IMR-90 (cell line): ENCODE results near the gene A4GALT. TPM values are rescaled to one million over a fixed set of nuclear protein-coding genes. Genes with fewer than 3 reads are reported as not detected.

Source experiments
- ATAC-seq: fragments of 200-7000 bp; cut with Tn5 transposase; 2 replicates; pipeline ENCODE4 v1.9.1; 2020; ENCODE audit warnings: low read depth, mild to moderate bottlenecking, moderate library complexity
- BruUV-seq: library from RNA; stranded (reverse); fragments of 400-500 nt; replicated peaks from 2 replicates; lab custom pipeline; 2021; lab: Mats Ljungman, UMichigan
- CTCF ChIA-PET: fragments of 300-600 bp; formaldehyde crosslinking; extraction: SDS; loops from one replicate; lab custom pipeline; 2021; ENCODE audit warnings: antibody characterized with exemption; lab: Yijun Ruan, JAX
- POLR2A ChIA-PET: fragments of 300-600 bp; sonication (Branson Sonifier 250); formaldehyde crosslinking; loops from one replicate; lab custom pipeline; 2022; ENCODE audit warnings: antibody characterized with exemption; ENCODE audit not compliant: unreplicated experiment; lab: Charles Lee
- DNase-seq: peaks from one replicate; pipeline ENCODE4 v3.0.0; 2013
- H2AFZ ChIP-seq: replicated peaks from 2 replicates; pipeline ENCODE3; 2013; ENCODE audit warnings: low read length, mild to moderate bottlenecking; ENCODE audit not compliant: poor library complexity
- H2AK5ac ChIP-seq: 2 replicates; pipeline ENCODE4 v1.6.1; 2013; ENCODE audit warnings: low read depth, low read length, inconsistent platforms
- H2AK9ac ChIP-seq: replicated peaks from 2 replicates; pipeline ENCODE3; 2013; ENCODE audit warnings: mild to moderate bottlenecking, low read depth, low read length, moderate library complexity; ENCODE audit not compliant: poor library complexity
- H2BK120ac ChIP-seq: 2 replicates; pipeline ENCODE4 v1.6.1; 2013; ENCODE audit warnings: low read depth, low read length, inconsistent platforms
- H2BK15ac ChIP-seq: 3 replicates; pipeline ENCODE4 v1.6.1; 2013; ENCODE audit warnings: low read depth, low read length, inconsistent platforms
- H2BK20ac ChIP-seq: 2 replicates; pipeline ENCODE4 v1.6.1; 2013; ENCODE audit warnings: low read depth, mild to moderate bottlenecking, inconsistent platforms, low read length, moderate library complexity
- H2BK5ac ChIP-seq: 2 replicates; pipeline ENCODE4 v1.6.1; 2013; ENCODE audit warnings: mild to moderate bottlenecking, low read depth, low read length, inconsistent platforms; ENCODE audit not compliant: poor library complexity, severe bottlenecking
- H3K14ac ChIP-seq: replicated peaks from 2 replicates; pipeline ENCODE4 v1.6.1; 2013; ENCODE audit warnings: low read depth, low read length, inconsistent platforms
- H3K18ac ChIP-seq: 2 replicates; pipeline ENCODE4 v1.6.1; 2013; ENCODE audit warnings: low read depth, low read length, control low read depth
- H3K23ac ChIP-seq: 2 replicates; pipeline ENCODE4 v1.6.1; 2013; ENCODE audit warnings: low read depth, low read length, inconsistent platforms
- H3K27ac ChIP-seq: 2 replicates; pipeline ENCODE4 v1.5.1; 2013; ENCODE audit warnings: mild to moderate bottlenecking, control low read depth, low read length; ENCODE audit not compliant: insufficient read depth
- H3K27me3 ChIP-seq: 2 replicates; pipeline ENCODE4 v1.6.1; 2013; ENCODE audit warnings: low read length; ENCODE audit not compliant: control insufficient read depth, insufficient read depth
- H3K36me3 ChIP-seq: 2 replicates; pipeline ENCODE4 v1.6.1; 2013; ENCODE audit warnings: low read length, mixed read lengths; ENCODE audit not compliant: control insufficient read depth, insufficient read depth
- H3K4ac ChIP-seq: 2 replicates; pipeline ENCODE4 v1.6.1; 2013; ENCODE audit warnings: low read depth, low read length, inconsistent platforms
- H3K4me1 ChIP-seq: 2 replicates; pipeline ENCODE4 v1.6.1; 2013; ENCODE audit warnings: low read length, mixed read lengths; ENCODE audit not compliant: control insufficient read depth, insufficient read depth
- H3K4me2 ChIP-seq: 2 replicates; pipeline ENCODE4 v1.6.1; 2013; ENCODE audit warnings: low read depth, mild to moderate bottlenecking, control low read depth, low read length, moderate library complexity
- H3K4me3 ChIP-seq: 2 replicates; pipeline ENCODE4 v1.5.1; 2013; ENCODE audit warnings: low read depth, mild to moderate bottlenecking, control low read depth, low read length, moderate library complexity; ENCODE audit not compliant: insufficient read depth
- H3K56ac ChIP-seq: 2 replicates; pipeline ENCODE4 v1.6.1; 2013; ENCODE audit warnings: low read length, inconsistent platforms; ENCODE audit not compliant: insufficient read depth; ENCODE audit errors: extremely low read depth
- H3K79me1 ChIP-seq, 2 experiments: 2 replicates each; pipeline ENCODE4 v1.6.1; 2013; ENCODE audit warnings: low read length in 2 of 2, inconsistent platforms in 1 of 2, low read depth in 1 of 2
- H3K9ac ChIP-seq: 2 replicates; pipeline ENCODE4 v1.6.1; 2013; ENCODE audit warnings: low read depth, low read length, control low read depth
- H3K9me1 ChIP-seq: 2 replicates; pipeline ENCODE4 v1.6.1; 2013; ENCODE audit warnings: low read length, inconsistent platforms; ENCODE audit not compliant: insufficient read depth
- H3K9me3 ChIP-seq: 2 replicates; pipeline ENCODE4 v1.6.1; 2013; ENCODE audit warnings: low read length; ENCODE audit not compliant: control insufficient read depth, insufficient read depth
- H4K20me1 ChIP-seq: 2 replicates; pipeline ENCODE4 v1.6.1; 2013; ENCODE audit warnings: low read length, inconsistent platforms; ENCODE audit not compliant: insufficient read depth
- H4K5ac ChIP-seq: 2 replicates; pipeline ENCODE4 v1.6.1; 2013; ENCODE audit warnings: mild to moderate bottlenecking, low read depth, low read length, control low read depth
- H4K8ac ChIP-seq, 2 experiments: 2 replicates each; pipeline ENCODE4 v1.6.1; 2013; ENCODE audit warnings: low read depth in 2 of 2, low read length in 2 of 2, control low read depth in 1 of 2, inconsistent platforms in 1 of 2
- H4K91ac ChIP-seq: 2 replicates; pipeline ENCODE4 v1.6.1; 2013; ENCODE audit warnings: low read depth, low read length, inconsistent platforms; ENCODE audit not compliant: insufficient read depth
- CHD1 ChIP-seq: IDR thresholded peaks from 2 replicates; pipeline ENCODE4 v1.6.1; 2012; ENCODE audit warnings: low read depth, low read length, improper control_type of control experiment
- FOS ChIP-seq: fragments of 150-350 bp; IDR thresholded peaks from 2 replicates; pipeline ENCODE4 v1.6.1; 2016; ENCODE audit warnings: low read depth, low read length
- NFE2L2 ChIP-seq: fragments of 150-350 bp; IDR thresholded peaks from 2 replicates; pipeline ENCODE4 v1.6.1; 2016; ENCODE audit warnings: low read depth, mild to moderate bottlenecking, low read length
- RCOR1 ChIP-seq: IDR thresholded peaks from 2 replicates; pipeline ENCODE4 v1.6.1; 2012; ENCODE audit warnings: mild to moderate bottlenecking, low read length, improper control_type of control experiment; ENCODE audit not compliant: insufficient replicate concordance
- SMC3 ChIP-seq: fragments of 150-350 bp; IDR thresholded peaks from 2 replicates; pipeline ENCODE4 v1.6.1; 2016; ENCODE audit warnings: low read depth, mild to moderate bottlenecking, antibody characterized with exemption, low read length, moderate library complexity
- WGBS, 2 experiments: methylation state at CpG; one replicate each; pipeline versions ENCODE4 v1.1.5 to v1.1.7; 2013; ENCODE audit warnings: missing lambda C conversion rate in 2 of 2; ENCODE audit not compliant: insufficient read length in 1 of 2; ENCODE audit errors: extremely low coverage in 2 of 2; 5-methylcytosine and 5-hydroxymethylcytosine counted together
- dilution Hi-C: fragments of 300-500 bp; cut with HindIII; formaldehyde crosslinking; loops from one replicate; pipeline ENCODE4 v1.14.3; 2018; ENCODE audit warnings: low sequenced_read_pairs; ENCODE audit not compliant: unreplicated experiment
- in situ Hi-C: fragments of 300-500 bp; cut with MboI; formaldehyde crosslinking; loops from 3 replicates; pipeline ENCODE4 v1.14.3; 2019; ENCODE audit warnings: low sequenced_read_pairs, inconsistent platforms, mixed read lengths
- intact Hi-C: fragments of 100-400 bp; cut with micrococcal nuclease; formaldehyde crosslinking; loops from 2 replicates; pipeline ENCODE4 v1.10.0; 2022
- polyA plus RNA-seq, 3 experiments: library from polyadenylated mRNA; depleted of rRNA; stranded (reverse); fragments of >200 nt; gene quantifications; 2 replicates each; pipeline ENCODE4 v1.2.3, GENCODE V29; 2012; ENCODE audit warnings: low replicate concordance in 1 of 3
- total RNA-seq: library from RNA; depleted of rRNA; stranded (reverse); fragments of >200 nt; gene quantifications from 2 replicates; pipeline ENCODE4 v1.2.3, GENCODE V29; 2012
- TF ChIP-seq, protein P1 (sequence below): conservative IDR thresholded peaks from 2 replicates; pipeline ENCODE4 v1.5.1; 2012; ENCODE audit warnings: mild to moderate bottlenecking, low read depth, low read length, improper control_type of control experiment
- TF ChIP-seq, protein P2 (sequence below): fragments of 150-350 bp; IDR thresholded peaks from 2 replicates; pipeline ENCODE4 v1.6.1; 2017; ENCODE audit warnings: mild to moderate bottlenecking, antibody characterized with exemption, low read length, low read depth

The A4GALT gene
- total and polyA plus RNA-seq, 2 of the 4 experiments (the other 2 are of a cell fraction) = 1.6 to 6.1 TPM

DNA sequence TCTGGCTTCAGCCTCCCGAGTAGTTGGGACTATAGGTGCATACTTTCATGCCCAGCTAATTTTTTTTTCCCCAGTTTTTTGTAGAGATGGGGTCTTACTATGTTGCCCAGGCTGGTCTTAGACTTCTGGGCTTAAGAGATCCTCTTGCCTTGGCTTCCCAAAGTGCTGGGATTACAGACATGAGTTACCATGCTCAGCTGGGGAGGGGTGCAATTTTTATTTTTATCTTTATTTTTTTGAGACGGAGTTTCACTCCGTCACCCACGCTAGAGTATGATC lies 49.7 kb upstream of the A4GALT start:
- H3K27me3 ChIP-seq = no peaks in the 10 kb centered on the region
- no peak overlapping the region; the same call in 1 of the 2 replicates for H3K56ac ChIP-seq
- peak overlapping the region; percentile 50; the same call in 1 of the 2 replicates for H3K23ac ChIP-seq
- no peaks in the 10 kb centered on the region for H4K20me1 ChIP-seq
- peak overlapping the region; percentile 54 for H2AK5ac ChIP-seq
- H3K9me3 ChIP-seq = no peaks in the 10 kb centered on the region
- peak overlapping the region; percentile 43 for H4K5ac ChIP-seq
- no TSS peak for BruUV-seq
- H2AFZ ChIP-seq = peak overlapping the region; percentile 94
- H2AK9ac ChIP-seq = no peak overlapping the region
- intact Hi-C loops (no loop called here), in situ Hi-C loops (no loop called here), dilution Hi-C loops (no loop called here)
- H3K14ac ChIP-seq = peak overlapping the region; percentile 62
- H4K91ac ChIP-seq = peak overlapping the region; percentile 89
- H3K4me2 ChIP-seq = peak overlapping the region; percentile 27
- H2BK120ac ChIP-seq = peak overlapping the region; percentile 86
- peaks cover 19% of the 10 kb centered on the region for H3K4me1 ChIP-seq
- H3K4ac ChIP-seq = peak overlapping the region; percentile 81
- no peaks in the 10 kb centered on the region for H3K36me3 ChIP-seq
- peak overlapping the region; percentile 83 for H3K18ac ChIP-seq
- no peak overlapping the region for H3K9ac ChIP-seq
- H2BK15ac ChIP-seq = peak overlapping the region; percentile 84; the same call in 1 of the 3 replicates
- H3K79me1 ChIP-seq = no peaks in the 10 kb centered on the region
- peak overlapping the region; percentile 88 for H2BK20ac ChIP-seq
- ATAC-seq (no peak), DNase-seq (no peak)
- ChIA-PET POLR2A (interaction anchor here (0.6 to 0.8 kb wide), 2 partner anchors 55 to 155 kb away, joined by 3 to 5 read pairs; no protein-coding TSS in a partner anchor), CTCF (interaction anchor here (0.6 to 1.4 kb wide), 3 partner anchors 11 to 73 kb away, joined by 3 to 5 read pairs (median 3); no protein-coding TSS in a partner anchor)
- H3K27ac ChIP-seq = peak overlapping the region; percentile 74
- no peak overlapping the region for H3K4me3 ChIP-seq
- no CpG with 5 or more reads among the region's 4 CpGs for WGBS, 2 experiments
- H3K9me1 ChIP-seq = peaks cover 14% of the 10 kb centered on the region
- TF ChIP-seq, protein P1, sequence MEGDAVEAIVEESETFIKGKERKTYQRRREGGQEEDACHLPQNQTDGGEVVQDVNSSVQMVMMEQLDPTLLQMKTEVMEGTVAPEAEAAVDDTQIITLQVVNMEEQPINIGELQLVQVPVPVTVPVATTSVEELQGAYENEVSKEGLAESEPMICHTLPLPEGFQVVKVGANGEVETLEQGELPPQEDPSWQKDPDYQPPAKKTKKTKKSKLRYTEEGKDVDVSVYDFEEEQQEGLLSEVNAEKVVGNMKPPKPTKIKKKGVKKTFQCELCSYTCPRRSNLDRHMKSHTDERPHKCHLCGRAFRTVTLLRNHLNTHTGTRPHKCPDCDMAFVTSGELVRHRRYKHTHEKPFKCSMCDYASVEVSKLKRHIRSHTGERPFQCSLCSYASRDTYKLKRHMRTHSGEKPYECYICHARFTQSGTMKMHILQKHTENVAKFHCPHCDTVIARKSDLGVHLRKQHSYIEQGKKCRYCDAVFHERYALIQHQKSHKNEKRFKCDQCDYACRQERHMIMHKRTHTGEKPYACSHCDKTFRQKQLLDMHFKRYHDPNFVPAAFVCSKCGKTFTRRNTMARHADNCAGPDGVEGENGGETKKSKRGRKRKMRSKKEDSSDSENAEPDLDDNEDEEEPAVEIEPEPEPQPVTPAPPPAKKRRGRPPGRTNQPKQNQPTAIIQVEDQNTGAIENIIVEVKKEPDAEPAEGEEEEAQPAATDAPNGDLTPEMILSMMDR = no peak
- TF ChIP-seq SMC3 = no peak
- TF ChIP-seq, protein P2, sequence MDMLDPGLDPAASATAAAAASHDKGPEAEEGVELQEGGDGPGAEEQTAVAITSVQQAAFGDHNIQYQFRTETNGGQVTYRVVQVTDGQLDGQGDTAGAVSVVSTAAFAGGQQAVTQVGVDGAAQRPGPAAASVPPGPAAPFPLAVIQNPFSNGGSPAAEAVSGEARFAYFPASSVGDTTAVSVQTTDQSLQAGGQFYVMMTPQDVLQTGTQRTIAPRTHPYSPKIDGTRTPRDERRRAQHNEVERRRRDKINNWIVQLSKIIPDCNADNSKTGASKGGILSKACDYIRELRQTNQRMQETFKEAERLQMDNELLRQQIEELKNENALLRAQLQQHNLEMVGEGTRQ = no peak
- no peak for TF ChIP-seq FOS
- TF ChIP-seq NFE2L2 = no peak
- no peak for TF ChIP-seq RCOR1
- no peak for TF ChIP-seq CHD1
- peak overlapping the region; percentile 78 for H2BK5ac ChIP-seq
- peak overlapping the region; percentile 54 to 90 for H4K8ac ChIP-seq
